ENCODE results near the gene NPAS2.

NPAS2 gene

DNA sequence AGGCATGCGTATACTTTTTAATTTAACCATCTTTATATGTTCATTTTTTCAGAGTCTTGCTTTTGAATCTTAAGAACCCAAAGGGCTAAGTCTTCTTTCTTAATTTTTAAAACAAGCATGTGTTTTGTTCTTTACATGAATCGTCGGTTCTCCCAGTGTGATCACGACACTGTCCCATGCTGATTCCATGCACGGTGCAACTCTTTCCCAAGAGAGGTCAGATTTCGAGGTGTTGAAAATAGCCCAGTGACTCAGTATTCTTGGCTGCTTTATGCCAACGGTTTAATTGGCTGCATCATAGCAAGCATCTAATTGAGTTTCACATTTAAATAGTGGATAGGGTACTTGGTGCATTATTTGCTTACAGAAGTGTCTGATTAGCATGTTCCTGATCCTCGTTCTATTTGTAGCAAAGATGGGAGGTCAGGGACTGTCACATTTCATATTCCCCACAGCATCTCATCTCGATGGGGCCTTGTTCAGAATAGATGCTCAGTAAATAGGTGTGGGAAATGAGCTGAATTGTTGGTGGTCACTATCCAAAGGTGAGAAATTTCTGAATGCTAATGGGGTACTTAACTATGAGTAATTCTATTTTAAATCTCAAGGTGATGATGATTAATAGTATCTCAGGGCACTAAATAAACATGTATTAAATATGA lies 2.8 kb downstream of the NPAS2 start:
- no peak for DNase-seq

DNA sequence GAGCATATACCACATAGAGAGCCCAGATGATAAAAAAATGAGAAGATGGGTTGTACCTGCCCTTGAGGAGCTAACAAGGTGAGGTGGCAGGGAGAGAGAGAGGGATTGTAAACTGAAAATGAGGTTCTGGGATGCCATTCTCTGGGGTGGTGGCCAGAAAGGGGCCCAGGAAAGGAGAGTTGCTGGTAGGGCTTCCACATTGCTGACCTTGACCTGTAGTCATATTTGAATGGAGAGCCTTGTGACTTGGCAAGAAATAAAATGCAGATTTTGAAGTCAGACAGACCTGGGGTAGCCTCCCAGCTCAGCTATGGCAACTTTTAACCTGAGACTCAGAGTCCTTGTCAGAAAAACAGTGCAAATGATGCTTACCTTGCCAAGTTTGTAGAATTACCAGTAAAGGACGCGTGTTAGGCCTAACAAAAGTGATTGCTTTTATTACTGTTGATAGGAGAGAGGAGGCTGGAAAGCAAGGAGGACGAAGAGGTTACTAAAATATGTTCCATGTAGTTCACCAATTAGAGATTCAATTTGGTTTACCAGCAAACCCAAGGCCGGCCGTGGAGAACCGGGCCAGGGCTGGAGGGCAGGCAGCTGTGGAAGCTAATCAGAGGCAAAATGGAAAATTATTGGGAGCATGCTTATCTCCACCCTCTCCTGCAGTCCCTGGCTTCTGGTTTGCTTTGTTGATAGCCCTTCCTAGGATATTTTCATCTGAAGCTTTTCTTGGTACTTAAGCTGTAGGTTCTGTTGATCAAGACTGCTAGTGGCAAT lies 3.9 kb downstream of the NPAS2 start:
- DNase-seq: no peak

DNA sequence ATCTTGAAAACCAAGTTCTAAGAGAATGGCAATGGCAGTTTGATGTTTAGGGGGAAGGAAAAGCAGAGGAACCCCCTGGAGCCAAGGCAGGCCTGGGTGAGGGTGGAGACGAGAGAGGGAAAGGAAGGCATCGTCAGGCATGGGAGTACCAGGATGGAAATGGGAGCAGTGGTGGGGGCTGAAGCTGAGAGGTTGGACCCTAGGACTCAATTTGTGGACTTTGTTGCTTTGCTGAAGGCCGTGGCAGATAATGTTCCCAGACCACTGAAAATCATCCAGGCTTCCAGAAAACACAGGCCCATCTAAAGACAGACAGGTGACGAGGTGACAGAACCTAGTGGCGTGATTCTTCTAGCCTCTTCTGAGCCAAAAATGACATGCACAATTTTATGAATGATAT lies 4.9 kb downstream of the NPAS2 start:
- no peak for DNase-seq

DNA sequence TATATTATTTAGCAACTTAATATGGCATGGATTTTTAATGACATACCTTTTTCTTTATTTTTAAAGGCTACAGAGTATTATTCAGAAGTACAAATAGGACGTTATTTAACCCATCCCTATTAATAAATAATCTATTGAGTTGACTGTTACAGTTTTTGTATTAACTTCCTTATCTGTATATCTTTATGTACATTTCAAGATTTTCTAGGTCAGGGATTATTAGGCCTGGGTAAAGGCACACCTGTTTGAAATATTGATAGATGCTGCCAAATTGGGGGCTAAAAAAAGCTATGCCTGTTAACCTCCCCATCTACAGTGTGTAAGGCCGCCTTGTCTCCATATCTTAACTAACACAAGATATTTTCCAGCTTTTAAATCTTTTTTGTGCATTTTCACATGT lies 6.6 kb downstream of the NPAS2 start:
- DNase-seq: no peak

- DNase-seq: no peak
These were observed 11.3 kb downstream of the NPAS2 start for GRCh38 chr2:100831158-100831750.

DNA sequence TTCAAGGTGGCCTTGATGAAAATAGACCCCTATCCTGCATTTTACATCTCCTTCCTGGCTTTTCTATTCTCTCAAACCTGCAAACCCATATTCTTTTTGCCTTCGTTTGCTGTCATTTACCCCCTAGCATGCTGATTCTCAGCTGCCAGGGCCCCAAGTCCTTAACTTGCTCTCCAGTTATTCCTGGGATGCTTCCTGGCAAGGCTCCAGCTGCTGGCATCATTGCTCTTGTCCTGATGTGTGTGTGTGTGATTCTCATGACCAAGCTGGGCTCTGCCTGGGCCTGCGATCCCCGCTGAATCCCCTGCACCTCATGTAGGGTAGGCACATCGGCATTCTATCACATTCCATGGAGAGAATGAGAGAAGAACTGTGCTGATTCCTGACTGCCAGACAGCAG lies 11.9 kb downstream of the NPAS2 start:
- DNase-seq: no peak

DNA sequence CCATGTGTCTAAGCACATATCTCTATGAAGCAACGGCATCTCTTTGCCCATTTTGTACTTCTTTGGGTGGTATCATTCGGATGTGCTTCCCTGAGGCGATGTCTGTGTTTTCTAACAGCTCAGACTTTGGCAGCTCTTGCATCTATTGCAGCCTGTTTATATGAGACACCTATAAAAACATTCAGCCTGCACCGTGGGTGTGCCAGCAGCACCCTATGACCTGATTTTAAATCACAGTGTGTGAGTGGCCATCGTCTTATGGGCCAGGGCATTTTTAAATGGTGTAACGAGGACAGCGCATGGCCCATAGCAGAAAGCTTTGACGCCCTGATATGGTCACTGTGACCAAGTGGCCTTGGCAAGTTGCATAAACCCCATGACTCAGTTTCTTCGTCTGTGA lies 12.9 kb downstream of the NPAS2 start:
- no peak for DNase-seq

DNA sequence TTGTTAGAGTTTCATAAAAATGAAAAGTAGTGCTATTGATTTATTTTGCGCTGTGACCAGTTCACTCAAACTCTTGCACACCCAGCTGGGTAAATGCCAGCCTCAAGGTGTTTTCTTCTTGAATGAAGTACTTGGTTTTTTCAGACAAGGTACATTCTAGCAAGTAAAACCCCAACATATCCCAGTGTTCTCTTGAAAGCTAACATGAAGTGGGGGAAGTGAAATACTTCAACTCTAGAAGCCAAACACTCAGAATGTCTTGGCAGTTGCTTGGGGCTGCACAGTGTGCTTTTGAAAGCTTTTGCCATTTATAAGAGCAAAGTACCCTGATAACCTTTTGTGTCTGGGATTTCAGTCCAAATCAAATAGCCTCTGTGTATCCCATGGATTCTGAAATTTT lies 13.4 kb downstream of the NPAS2 start:
- no peak for DNase-seq

DNA sequence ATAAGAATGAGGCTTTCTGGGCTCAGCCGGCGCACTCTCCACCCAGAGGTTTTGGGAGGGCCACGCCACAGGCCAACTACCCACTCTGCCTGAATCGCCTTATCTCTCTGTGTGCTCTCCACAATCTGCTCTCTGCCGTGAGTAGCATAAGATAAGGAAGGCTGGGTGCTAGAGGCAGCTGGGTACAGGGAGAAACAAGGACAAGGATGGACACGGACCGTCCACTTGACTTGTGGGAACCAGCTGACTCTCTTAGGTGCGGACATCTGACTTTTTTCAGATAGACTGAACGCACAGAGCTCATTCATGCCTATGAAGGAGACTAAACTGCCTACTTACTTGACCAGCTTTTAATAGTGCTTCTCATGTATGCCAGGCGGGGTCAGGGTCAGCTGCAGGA lies 14.3 kb downstream of the NPAS2 start:
- DNase-seq: no peak

GRCh38 chr2:100835006-100835659 lies 15.2 kb downstream of the NPAS2 start:
- DNase-seq: no peak

- DNase-seq: no peak
These were observed 20.6 kb downstream of the NPAS2 start for GRCh38 chr2:100840519-100840918.

DNA sequence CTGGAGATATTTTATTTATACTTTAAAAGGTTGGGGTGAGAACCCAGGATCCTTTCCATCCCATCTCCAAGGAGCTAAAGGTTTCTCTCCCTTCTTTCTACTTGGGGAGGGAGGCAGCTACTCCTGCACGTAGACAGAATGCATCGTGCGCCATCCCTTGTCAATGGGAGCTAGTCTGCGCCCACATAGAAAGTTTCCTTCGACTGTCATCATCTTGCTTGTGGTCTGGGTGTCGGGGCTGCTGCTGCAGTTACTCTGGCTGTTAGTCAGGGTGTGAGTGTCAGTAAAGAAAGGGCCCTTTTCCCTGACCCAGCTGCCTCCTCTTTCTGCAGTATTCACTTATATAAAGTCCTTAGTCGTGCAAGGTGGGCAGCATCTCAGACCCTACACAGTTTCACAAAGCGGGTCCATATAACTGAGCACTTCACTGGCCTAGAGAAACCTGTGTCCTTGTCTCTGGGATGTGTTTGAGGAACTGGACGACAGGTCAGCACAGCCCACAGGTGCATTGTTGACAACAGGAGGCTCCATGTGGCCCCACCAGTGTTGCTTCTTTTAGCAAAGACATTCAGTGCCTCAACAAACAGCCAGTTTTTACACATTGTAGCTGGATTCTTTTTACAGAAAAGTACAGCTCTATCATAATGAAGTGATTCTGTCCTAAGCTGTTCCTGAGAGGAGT lies 22.4 kb downstream of the NPAS2 start:
- no peak for DNase-seq

DNA sequence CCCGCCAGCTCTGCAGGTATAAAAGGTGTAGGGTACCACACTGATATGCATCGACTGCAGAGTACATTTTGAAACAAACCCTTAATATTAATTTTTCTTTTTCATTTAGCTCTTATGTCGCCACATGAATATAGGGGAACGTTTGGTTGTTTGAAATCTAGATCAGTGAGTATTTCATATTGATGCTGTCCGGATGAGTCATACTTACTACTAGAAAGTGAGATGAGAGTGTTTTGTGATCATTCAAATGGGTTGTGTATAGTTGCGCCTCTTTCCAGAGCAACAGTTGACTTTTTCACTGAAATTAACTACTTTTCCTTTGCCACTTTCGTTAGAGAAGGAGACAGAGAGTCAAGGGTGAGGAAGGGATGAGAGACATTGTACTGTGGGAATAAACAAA lies 24.6 kb downstream of the NPAS2 start:
- no peak for DNase-seq

- DNase-seq: no peak
These were observed 25.4 kb downstream of the NPAS2 start for GRCh38 chr2:100845141-100845991.

DNA sequence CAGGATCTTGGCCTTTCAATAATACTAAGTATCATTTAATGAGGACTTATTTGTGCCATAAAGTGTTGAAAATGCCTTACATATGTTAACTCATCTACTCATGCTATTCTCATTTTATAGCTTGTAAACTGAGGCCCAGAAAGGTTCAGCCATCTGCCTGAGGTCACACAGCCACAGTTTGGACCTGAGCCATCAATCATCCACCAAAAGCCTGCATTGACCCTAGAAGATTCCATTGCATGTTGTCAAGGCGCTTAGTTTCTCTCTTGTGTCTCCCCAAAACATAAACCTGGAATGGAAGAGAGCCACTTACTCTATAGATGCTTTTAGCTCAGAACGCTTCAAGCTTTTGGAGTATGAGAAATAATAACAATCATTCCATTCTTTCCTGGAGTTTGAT lies 26.8 kb downstream of the NPAS2 start:
- DNase-seq: no peak

- DNase-seq: no peak
These were observed 32.5 kb downstream of the NPAS2 start for GRCh38 chr2:100852447-100852846.

DNA sequence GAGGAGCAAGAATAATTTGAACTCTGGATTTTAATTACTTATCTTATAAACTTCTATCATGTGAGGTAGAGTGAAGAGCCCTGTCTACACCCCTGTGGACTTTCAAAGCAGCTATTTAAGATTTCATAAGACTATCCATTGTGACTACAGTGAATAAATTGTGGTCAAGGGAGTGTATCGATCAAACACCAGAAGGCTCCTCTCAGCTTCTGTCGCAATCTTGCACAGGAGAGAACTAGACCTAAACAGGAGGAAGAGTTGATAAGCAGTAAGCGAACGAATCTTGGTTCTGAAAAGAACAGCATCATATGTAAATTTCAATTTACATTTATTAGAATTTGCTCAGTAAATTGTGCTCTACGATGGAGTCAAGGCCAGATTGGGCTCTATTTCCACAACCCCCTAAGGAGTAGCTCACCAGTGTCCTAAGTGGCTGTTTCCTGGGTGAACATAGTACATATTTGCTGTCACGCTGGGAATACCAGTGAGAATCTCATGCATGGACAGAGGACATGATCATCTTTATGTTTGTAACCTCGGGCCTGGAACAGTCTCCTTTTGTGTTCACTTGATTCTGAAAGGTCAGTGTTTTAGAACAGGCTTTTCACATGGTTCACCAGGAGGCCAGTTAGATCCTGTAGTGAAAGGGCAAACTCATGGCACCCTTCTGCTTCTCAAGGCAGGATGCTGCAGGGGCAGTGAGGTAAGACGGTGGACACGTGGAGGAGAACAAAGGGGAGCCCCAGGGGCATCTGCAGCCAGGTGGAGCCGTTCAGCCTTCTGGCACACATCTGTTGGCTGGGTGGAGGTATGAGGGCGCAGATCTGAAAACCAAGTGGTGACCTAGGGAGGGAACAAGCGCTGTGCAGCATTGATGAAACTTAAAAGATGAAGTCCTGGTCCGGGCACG lies 33.3 kb downstream of the NPAS2 start:
- DNase-seq: no peak

DNA sequence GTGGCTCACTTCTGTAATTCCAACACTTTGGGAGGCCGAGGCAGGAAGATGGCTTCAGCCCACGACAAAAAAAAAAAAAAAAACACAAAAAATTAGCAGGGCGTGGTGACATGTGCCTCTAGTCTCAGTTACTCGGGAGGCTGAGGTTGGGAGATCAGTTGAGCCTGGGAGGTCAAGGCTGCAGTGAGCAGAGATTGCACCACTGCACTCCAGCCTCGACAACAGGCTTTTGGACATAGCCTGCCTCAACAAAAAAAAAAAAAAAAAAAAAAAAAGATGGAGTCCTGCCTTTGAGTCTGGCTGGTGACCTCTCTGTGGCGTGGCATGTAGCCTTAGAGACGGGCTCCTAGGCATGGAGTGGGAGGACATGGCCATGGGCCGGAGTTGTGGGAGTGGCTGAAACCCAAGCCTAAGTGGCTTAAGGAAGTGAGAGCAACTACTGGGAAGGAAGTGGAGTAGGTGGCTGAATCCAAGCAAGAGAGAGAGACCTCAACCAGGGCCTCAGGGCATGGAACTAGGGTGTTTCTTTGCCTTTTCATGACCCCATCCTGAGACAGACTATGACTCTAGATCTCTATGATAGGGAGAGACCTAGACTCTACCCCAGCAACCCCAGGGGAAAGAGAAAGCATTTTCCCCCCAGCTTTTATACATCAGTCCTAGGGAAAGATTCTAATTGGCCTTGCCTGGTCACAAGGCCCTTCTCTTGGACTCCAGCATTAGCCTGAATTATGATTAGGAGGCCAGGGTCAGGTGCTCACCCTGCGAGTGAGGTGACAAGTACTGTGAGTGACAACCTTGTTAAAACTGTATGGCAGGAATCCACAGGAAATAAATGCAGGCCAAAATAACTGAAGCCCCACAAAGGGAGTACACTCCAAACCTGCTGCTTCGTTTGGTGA lies 34.2 kb downstream of the NPAS2 start:
- DNase-seq: no peak

DNA sequence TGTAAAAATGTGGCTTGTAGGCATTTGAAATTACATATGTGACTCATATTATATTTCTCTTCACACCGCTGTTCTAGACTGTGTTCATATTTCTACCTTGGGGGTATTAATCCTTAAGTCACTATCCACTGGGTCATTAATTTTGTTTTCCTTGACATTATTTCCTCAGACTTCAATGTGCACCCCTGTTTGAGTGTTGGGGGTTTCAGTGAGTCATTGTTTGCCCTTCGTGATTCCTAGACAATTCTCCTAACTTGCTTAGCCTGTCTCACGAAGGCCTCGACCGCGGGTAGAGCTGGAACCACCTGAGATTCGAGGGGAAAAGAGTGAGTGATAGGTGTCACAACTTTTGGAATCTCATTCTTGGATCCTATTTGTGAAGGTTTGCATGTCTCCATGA lies 35.1 kb downstream of the NPAS2 start:
- DNase-seq: no peak

DNA sequence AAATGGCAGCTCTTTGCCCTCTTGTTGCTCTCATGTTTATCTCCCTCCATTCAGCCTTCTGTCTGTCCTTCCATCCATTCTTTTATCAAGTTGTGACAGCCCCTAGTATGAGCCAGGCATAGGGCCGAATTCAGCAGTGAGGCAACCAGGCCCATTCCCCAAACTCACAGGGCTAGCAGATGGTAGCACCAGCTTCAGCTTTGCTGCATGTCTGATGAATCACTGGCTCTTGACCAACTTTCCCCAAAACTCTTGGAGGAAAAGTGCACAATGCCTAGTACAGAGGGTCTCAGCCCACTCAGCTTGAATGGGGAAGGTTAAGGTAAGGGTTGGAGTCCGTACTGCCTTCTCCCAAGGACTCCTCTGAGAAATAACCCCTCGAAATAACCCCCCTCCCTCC lies 35.7 kb downstream of the NPAS2 start:
- DNase-seq: no peak
